ENCODE measurements around the gene CDC42SE2. TPM values are rescaled to one million over a fixed set of nuclear protein-coding genes. Genes with fewer than 3 reads are reported as not detected.
"Not testable (repeated sequence)": the region's sequence is repeated elsewhere in the genome, so short reads cannot be mapped to it uniquely, and the experiment has no call there.

Gene CDC42SE2
- polyA plus RNA-seq, 3 donors: 34.4 to 135 (median 92.6) TPM

GRCh38 chr5:131329286-131329560 lies 65.4 kb downstream of the CDC42SE2 start:
- intact Hi-C loops (cut with micrococcal nuclease): no loop called here
- Histone ChIP-seq H3K36me3 (replicated peaks in 1 of 2; ENCODE audit: control insufficient read depth in 1 of 2, insufficient read depth in 2 of 2, low read length in 2 of 2) (no peaks in the 10 kb centered on the region), H3K9ac (ENCODE audit: insufficient read depth, low read length, poor library complexity, severe bottlenecking) (no peak overlapping the region), H3K79me2 (ENCODE audit: insufficient read depth, low read length) (peaks cover 86% of the 10 kb centered on the region), H4K20me1 (ENCODE audit: insufficient read depth, low read length) (peaks cover 76% of the 10 kb centered on the region), H3K4me2 (replicated peaks; ENCODE audit: extremely low read depth, low read length, poor library complexity, severe bottlenecking) (no peak overlapping the region), H2AFZ (ENCODE audit: insufficient read depth, low read depth, low read length, poor library complexity, severe bottlenecking) (no peak overlapping the region), H3K4me1 (ENCODE audit: control insufficient read depth in 1 of 2, insufficient read depth in 2 of 2, low read length in 2 of 2) (peaks cover 7 to 17% of the 10 kb centered on the region in 2 donors), H3K27me3 (ENCODE audit: control insufficient read depth in 2 of 2, insufficient read depth in 2 of 2, low read length in 2 of 2) (no peaks in the 10 kb centered on the region), H3K9me3 (replicated peaks in 1 of 2; ENCODE audit: control insufficient read depth in 1 of 2, insufficient read depth in 1 of 2, low read length in 2 of 2) (no peaks in the 10 kb centered on the region), H3K4me3 (replicated peaks in 1 of 3; ENCODE audit: low read depth in 2 of 3, low read length in 3 of 3) (no peak overlapping the region), H3K27ac (ENCODE audit: low read depth in 1 of 2, low read length in 2 of 2) (peak overlapping the region in 1 of 2 donors; percentile 73)
- no peak for TF ChIP-seq CTCF (IDR thresholded peaks at IDR 0.05)
- no peaks in the 10 kb centered on the region for H3K27me3 Mint-ChIP-seq (ENCODE audit: low read depth in 3 of 3)
- H3K4me3 Mint-ChIP-seq: no peak overlapping the region
- H3K9me3 Mint-ChIP-seq: peaks cover 0 to 2% (median 0%) of the 10 kb centered on the region in 7 donors
- DNase-seq: peak in 1 of 3 donors; percentile 1
- peaks cover 32% of the 10 kb centered on the region for H3K4me1 Mint-ChIP-seq
- WGBS (ENCODE audit: insufficient coverage): no CpG with 5 or more reads among the region's 2 CpGs
- H3K36me3 Mint-ChIP-seq: peaks cover 25% of the 10 kb centered on the region in 2 donors
- peak overlapping the region in 4 of 7 donors; percentile 24 to 79 (median 50) for H3K27ac Mint-ChIP-seq

GRCh38 chr5:131330031-131330430 lies 66.2 kb downstream of the CDC42SE2 start:
- intact Hi-C loops (cut with micrococcal nuclease): no loop called here
- no peak overlapping the region for H3K4me3 ChIP-seq (replicated peaks in 1 of 3; ENCODE audit: low read depth in 2 of 3, low read length in 3 of 3)
- Mint-ChIP-seq H3K36me3 (peaks cover 24 to 28% of the 10 kb centered on the region in 2 donors), H3K27me3 (ENCODE audit: low read depth in 3 of 3) (no peaks in the 10 kb centered on the region), H3K9me3 (peaks cover 0 to 6% (median 0%) of the 10 kb centered on the region in 7 donors), H3K4me1 (peaks cover 31% of the 10 kb centered on the region), H3K4me3 (no peak overlapping the region), H3K27ac (peak overlapping the region in 3 of 7 donors; percentile 3 to 13 (median 10))
- WGBS (ENCODE audit: insufficient coverage): 96% methylated on average over 4 of the region's 5 CpGs
- H3K27ac ChIP-seq (ENCODE audit: low read depth in 1 of 2, low read length in 2 of 2): peak overlapping the region in 1 of 2 donors; percentile 3
- H3K9me3 ChIP-seq (replicated peaks in 1 of 2; ENCODE audit: control insufficient read depth in 1 of 2, insufficient read depth in 1 of 2, low read length in 2 of 2): no peaks in the 10 kb centered on the region
- H4K20me1 ChIP-seq (ENCODE audit: insufficient read depth, low read length): peaks cover 68% of the 10 kb centered on the region
- no peak for DNase-seq
- H3K9ac ChIP-seq (ENCODE audit: insufficient read depth, low read length, poor library complexity, severe bottlenecking): no peak overlapping the region
- no peak for TF ChIP-seq CTCF (IDR thresholded peaks at IDR 0.05)
- peaks cover 80% of the 10 kb centered on the region for H3K79me2 ChIP-seq (ENCODE audit: insufficient read depth, low read length)
- no peak overlapping the region for H3K4me2 ChIP-seq (replicated peaks; ENCODE audit: extremely low read depth, low read length, poor library complexity, severe bottlenecking)
- H2AFZ ChIP-seq (ENCODE audit: insufficient read depth, low read depth, low read length, poor library complexity, severe bottlenecking): no peak overlapping the region
- H3K27me3 ChIP-seq (ENCODE audit: control insufficient read depth in 2 of 2, insufficient read depth in 2 of 2, low read length in 2 of 2): no peaks in the 10 kb centered on the region
- H3K4me1 ChIP-seq (ENCODE audit: control insufficient read depth in 1 of 2, insufficient read depth in 2 of 2, low read length in 2 of 2): peaks cover 7 to 17% of the 10 kb centered on the region in 2 donors
- no peaks in the 10 kb centered on the region for H3K36me3 ChIP-seq (replicated peaks in 1 of 2; ENCODE audit: control insufficient read depth in 1 of 2, insufficient read depth in 2 of 2, low read length in 2 of 2)

GRCh38 chr5:131335756-131336155 lies 71.9 kb downstream of the CDC42SE2 start:
- intact Hi-C loops (cut with micrococcal nuclease); DNase-seq; H2AFZ ChIP-seq (ENCODE audit: insufficient read depth, low read depth, low read length, poor library complexity, severe bottlenecking); H3K4me3 Mint-ChIP-seq; H3K9me3 ChIP-seq (replicated peaks in 1 of 2; ENCODE audit: control insufficient read depth in 1 of 2, insufficient read depth in 1 of 2, low read length in 2 of 2); H3K4me2 ChIP-seq (replicated peaks; ENCODE audit: extremely low read depth, low read length, poor library complexity, severe bottlenecking); H3K27me3 ChIP-seq (ENCODE audit: control insufficient read depth in 2 of 2, insufficient read depth in 2 of 2, low read length in 2 of 2); H3K4me1 ChIP-seq (ENCODE audit: control insufficient read depth in 1 of 2, insufficient read depth in 2 of 2, low read length in 2 of 2); H3K4me1 Mint-ChIP-seq; H3K9ac ChIP-seq (ENCODE audit: insufficient read depth, low read length, poor library complexity, severe bottlenecking); H3K4me3 ChIP-seq (replicated peaks in 1 of 3; ENCODE audit: low read depth in 2 of 3, low read length in 3 of 3); H3K27ac ChIP-seq (ENCODE audit: low read depth in 1 of 2, low read length in 2 of 2); H3K27me3 Mint-ChIP-seq (ENCODE audit: low read depth in 3 of 3): not testable (repeated sequence)
- H3K79me2 ChIP-seq (ENCODE audit: insufficient read depth, low read length): peaks cover 72% of the 10 kb centered on the region
- Mint-ChIP-seq H3K36me3 (peaks cover 30 to 42% of the 10 kb centered on the region in 2 donors), H3K9me3 (peaks cover 10 to 29% (median 18%) of the 10 kb centered on the region in 7 donors), H3K27ac (peak overlapping the region in 1 of 7 donors; percentile 10)
- peaks cover 54% of the 10 kb centered on the region for H4K20me1 ChIP-seq (ENCODE audit: insufficient read depth, low read length)
- peaks cover 2 to 22% of the 10 kb centered on the region in 2 donors for H3K36me3 ChIP-seq (replicated peaks in 1 of 2; ENCODE audit: control insufficient read depth in 1 of 2, insufficient read depth in 2 of 2, low read length in 2 of 2)
- WGBS (ENCODE audit: insufficient coverage): no CpG with 5 or more reads among the region's 4 CpGs
